ENCODE results near the gene DDX11. TPM values are rescaled to one million over a fixed set of nuclear protein-coding genes. Genes with fewer than 3 reads are reported as not detected.
A peak's percentile ranks its signal among the peaks of the same experiment; 100 is the strongest.
"Not testable (repeated sequence)": the region's sequence is repeated elsewhere in the genome, so short reads cannot be mapped to it uniquely, and the experiment has no call there.

Gene DDX11
- total RNA-seq, 1 donor from 2014 or later, result 51.6 TPM

DNA sequence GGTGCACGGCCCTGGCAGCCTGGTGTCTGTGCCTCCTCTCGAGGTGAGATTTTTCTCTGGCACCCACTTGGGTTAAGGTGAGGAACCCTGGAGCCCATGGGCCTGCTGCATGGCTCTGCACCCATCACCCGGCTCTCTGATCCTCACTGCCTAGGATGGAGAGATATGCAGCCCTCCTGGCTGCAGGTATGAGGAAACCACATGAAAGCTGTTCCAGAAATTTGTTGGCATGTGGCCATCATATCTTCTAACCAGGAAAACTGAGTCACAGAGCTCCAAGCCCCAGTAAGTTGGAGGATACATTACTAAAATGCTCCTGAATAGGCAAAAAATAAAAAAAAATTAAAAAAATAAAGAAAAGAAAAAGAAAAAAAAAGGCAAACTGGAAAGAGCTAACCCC lies 39.3 kb upstream of the DDX11 start:
- DNase-seq (ENCODE audit: low read depth), result no peak
- TF ChIP-seq, protein P1, sequence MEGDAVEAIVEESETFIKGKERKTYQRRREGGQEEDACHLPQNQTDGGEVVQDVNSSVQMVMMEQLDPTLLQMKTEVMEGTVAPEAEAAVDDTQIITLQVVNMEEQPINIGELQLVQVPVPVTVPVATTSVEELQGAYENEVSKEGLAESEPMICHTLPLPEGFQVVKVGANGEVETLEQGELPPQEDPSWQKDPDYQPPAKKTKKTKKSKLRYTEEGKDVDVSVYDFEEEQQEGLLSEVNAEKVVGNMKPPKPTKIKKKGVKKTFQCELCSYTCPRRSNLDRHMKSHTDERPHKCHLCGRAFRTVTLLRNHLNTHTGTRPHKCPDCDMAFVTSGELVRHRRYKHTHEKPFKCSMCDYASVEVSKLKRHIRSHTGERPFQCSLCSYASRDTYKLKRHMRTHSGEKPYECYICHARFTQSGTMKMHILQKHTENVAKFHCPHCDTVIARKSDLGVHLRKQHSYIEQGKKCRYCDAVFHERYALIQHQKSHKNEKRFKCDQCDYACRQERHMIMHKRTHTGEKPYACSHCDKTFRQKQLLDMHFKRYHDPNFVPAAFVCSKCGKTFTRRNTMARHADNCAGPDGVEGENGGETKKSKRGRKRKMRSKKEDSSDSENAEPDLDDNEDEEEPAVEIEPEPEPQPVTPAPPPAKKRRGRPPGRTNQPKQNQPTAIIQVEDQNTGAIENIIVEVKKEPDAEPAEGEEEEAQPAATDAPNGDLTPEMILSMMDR (conservative IDR thresholded peaks at IDR 0.05; ENCODE audit: low read depth, low read length), result no peak

DNA sequence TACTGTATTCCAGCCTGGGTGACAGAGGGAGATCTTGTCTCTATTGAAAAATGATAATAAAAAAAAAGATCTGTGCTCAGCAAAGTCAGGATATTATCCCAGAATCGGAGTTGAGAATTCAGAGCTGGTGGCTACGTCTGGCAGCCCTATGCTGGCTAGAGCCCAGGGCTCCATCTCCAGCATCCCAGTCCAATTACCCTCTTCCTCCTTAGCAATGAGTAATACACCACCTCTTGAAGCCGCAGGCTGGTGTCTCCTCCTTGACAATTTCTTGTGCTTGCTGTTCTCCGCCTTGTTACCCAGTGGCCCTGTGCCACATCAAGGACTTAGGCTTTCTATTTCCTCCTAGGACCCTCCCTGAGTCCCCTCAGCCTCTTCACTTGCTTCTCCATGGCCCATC lies 38.4 kb upstream of the DDX11 start:
- TF ChIP-seq, protein P1 (conservative IDR thresholded peaks at IDR 0.05; ENCODE audit: low read depth, low read length), result no peak
- DNase-seq (ENCODE audit: low read depth), result no peak

More for the DNA sequence above, 39.3 kb upstream of the DDX11 start:
- H3K4me3 ChIP-seq (ENCODE audit: low read depth, low read length), result no peak overlapping the region

DNA sequence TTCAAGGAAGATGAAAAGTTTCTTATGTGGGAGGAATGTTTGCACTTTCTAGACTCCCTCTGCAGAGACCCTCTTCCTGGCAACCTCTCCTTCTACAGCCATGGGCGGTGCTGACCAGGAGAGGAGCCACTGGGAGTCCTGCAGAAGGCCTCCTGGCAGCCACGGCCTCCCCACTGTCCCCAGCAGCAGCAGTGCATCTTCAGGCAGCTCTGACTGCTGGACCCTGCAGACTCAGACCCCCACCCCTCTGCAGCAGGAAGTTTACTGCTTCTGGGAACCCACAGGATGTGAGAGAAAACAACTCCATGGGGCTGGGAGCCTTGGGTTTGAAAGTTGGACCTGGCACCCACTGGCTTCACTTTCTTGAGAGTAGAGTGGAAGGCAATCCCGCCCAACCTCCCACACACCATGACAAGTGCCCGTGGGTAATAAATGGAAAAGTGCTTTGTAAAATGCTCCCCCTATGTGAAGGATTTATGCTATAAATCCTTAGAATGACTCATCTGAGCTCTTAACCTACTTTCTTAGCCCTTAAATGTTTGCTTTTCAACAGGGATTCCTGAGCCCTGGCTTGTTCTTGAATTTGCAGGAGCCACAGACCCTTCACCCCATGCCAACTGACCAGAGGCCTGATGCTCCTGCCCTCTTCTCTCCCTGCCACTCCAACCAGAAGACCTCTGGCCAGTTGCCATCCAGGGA lies 37.5 kb upstream of the DDX11 start:
- H3K4me3 ChIP-seq (ENCODE audit: low read depth, low read length), result no peak overlapping the region
- TF ChIP-seq, protein P1 (conservative IDR thresholded peaks at IDR 0.05; ENCODE audit: low read depth, low read length), result no peak
- no peak for DNase-seq (ENCODE audit: low read depth)

More for the DNA sequence above, 38.4 kb upstream of the DDX11 start:
- H3K4me3 ChIP-seq (ENCODE audit: low read depth, low read length), result no peak overlapping the region

DNA sequence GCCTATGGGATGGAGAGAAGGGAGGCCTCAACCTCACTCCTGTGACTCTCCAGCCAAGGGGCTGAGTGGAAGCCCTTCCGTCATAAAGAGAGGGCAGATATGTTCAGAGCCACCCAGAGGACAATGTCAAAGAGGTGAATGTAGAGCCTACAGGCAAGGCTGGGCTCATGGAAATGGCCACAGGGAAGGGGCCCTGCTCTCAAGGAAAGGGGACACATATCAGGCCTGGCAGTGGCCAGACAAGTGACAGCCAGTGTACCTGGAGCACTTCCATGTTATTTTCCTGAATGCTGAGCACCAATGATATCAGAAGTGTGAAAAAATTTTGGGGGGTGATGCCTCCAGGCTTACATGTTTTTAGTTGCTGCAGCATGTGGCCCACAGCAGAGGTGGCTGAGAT lies 36.6 kb upstream of the DDX11 start:
- H3K4me3 ChIP-seq (ENCODE audit: low read depth, low read length), result no peak overlapping the region
- TF ChIP-seq, protein P1 (conservative IDR thresholded peaks at IDR 0.05; ENCODE audit: low read depth, low read length), result no peak
- no peak for DNase-seq (ENCODE audit: low read depth)

DNA sequence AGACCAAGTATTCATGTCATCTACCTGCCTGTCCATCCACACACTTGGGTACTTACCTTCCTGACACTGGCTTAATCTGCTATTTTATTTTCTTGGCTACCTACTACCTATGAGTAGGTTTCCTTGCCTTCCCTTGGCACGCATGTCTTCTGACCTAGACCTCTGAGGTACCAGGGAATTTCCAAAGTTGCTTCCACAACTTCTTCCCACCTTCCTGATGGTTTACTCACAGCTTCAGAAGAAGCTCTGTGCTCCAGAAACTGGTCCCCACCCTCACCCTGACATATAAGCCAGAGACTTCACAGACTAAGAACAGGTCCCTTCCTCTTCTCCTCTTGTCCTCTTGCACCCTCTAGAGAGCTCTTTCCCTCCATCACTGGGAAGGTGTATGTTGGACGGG lies 35.7 kb upstream of the DDX11 start:
- TF ChIP-seq, protein P1 (conservative IDR thresholded peaks at IDR 0.05; ENCODE audit: low read depth, low read length), result no peak
- DNase-seq (ENCODE audit: low read depth), result no peak
- no peak overlapping the region for H3K4me3 ChIP-seq (ENCODE audit: low read depth, low read length)

DNA sequence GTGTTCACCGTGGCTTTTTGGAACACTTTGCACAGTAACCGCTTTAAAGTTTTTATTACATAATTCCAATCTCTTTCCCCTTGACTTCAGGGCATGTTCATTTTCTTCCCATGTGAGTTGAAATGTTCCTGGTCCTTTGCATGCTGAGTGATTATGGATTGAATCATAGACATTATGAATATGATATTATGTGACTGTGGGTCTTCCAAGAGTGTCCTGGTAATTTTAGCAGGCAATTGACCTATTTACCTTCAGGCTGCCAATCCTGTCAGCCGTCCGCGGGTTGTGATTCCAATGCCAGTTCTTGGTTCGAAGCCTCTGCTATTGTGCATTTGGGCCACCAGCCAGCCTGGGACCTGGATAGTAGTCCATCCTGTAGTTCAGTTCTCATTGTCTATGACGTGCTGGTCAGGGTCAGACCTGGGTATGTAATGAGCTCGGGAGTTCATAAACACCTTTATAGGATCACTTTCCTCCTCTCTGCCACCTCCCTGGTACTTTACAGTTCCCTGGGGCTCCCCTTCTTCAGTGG lies 32.6 kb upstream of the DDX11 start:
- TF ChIP-seq, protein P1 (conservative IDR thresholded peaks at IDR 0.05; ENCODE audit: low read depth, low read length), result no peak
- DNase-seq (ENCODE audit: low read depth), result no peak
- no peak overlapping the region for H3K4me3 ChIP-seq (ENCODE audit: low read depth, low read length)

DNA sequence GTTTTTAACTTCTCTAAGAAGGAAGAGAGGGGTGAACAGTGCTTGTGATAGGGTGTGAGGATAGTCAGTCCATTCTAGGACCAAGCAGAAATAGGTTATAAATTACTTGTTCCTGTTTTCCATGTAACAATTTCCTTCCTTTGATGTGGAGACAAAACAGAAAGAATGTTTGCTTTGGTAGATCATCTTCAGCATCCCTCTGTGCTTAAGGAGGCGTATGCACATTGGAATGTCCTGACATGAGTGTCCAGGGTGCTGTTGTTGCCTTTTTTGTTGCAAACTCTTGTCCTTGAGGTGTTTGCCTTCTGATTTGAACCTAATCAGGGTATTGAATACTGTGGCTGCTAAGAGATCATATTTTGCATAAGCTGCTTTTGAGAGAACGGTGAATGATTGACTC lies 23.5 kb upstream of the DDX11 start:
- H3K4me3 ChIP-seq (ENCODE audit: low read depth, low read length); DNase-seq (ENCODE audit: low read depth): not testable (repeated sequence)

DNA sequence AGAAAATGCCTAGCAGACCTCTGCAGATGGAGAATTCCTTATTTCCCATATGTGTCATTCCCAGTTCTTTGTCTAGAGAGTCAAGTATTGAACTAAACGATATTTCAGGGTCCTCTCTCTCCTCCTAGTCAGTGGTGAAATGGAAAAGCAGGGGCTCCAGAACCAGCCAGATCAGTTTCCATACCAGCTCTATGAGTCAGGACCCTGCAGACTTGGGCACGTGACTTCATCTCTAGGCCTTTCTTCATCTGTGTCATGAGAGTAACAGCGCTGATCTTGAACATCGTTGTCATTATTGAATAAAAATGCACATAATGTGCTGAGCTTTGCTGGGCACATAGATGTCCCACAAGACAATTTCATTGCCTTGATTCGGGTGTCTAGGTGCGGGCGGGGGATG lies 23.1 kb upstream of the DDX11 start:
- not testable (repeated sequence) for DNase-seq (ENCODE audit: low read depth); H3K4me3 ChIP-seq (ENCODE audit: low read depth, low read length)

DNA sequence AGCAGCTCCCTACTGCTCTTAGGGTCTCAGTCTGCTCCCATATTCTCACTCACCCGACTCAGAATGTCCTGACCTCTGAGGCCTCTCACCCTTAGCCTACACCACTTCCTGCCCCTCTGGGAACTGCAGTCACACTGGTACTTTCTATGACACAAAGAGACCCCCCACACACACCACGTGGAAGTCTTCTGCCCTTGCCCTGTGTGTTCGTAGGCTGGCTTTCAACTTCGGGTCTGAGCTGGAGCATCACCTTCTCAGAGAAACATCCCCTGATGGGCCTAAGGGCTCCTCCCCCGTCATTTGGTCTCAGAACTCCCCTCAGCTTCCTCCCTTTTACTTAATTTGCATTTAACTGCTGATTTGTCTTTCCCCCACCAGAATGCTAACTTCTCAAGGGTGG lies 22.0 kb upstream of the DDX11 start:
- DNase-seq (ENCODE audit: low read depth); H3K4me3 ChIP-seq (ENCODE audit: low read depth, low read length): not testable (repeated sequence)

DNA sequence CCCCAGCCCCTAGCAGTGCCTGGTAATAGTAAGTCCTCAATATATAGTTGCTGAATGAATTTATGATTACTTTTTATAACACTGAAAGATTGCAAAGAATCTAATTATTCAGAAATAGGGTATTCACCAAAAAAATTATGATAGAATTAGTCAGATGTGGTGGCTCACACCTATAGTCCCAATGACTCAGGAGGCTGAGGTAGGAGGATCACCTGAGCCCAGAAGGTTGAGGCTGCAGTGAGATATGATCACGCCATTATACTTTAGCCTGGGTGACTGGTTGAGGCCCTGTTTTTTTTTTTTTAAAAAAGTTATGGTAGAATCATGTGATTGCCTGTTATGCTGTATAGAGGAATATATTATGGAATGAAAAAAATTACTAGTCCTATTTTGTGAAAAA lies 21.5 kb upstream of the DDX11 start:
- not testable (repeated sequence) for H3K4me3 ChIP-seq (ENCODE audit: low read depth, low read length); DNase-seq (ENCODE audit: low read depth)

DNA sequence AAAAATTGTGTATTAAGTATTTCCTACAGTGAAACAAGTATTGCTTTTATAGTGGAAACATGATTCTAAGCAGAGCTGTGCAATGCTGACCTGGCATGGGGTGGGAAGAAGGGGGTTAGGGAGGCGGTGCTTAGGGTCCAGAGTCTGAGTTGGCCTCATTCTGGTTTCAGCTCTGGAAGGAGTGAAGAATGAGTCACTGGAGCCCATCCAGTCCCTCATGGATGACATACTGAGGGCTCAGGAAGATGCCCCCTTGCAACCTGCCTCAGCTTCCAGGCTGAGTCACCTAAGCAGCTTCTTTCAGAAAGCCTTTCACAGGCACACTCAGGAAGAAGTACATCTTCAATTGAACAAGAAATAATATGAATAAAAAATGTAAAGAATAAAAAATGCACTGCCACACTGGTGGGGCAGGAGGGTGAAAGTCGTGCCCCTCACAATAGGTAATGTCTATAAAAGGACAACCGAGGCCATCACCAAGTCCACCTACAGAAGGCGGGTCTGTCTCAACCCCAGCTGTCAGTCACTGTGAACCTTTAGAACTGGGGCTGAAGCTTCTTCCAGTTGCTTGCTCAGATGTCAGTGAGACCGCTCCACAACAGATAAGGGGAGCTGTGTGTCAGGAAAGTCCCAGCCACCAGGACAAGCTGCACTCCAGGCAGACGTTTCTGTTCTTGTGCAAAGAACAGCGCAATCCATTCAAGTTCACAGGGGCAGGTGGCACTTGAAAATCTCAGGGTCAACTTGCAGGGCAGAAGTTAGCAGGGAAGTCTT lies 20.8 kb upstream of the DDX11 start:
- H3K4me3 ChIP-seq (ENCODE audit: low read depth, low read length), result not testable (repeated sequence)
- peak; percentile 38 for DNase-seq (ENCODE audit: low read depth)

All from epithelial cell of proximal tubule (primary cell).